OCI-LY1 (cell line): ENCODE measurements around the gene RMC1.

Experiments used
- CTCF ChIP-seq: fragments of 200-600 bp; sonication (generic), shearing (Covaris generic); IDR thresholded peaks from 2 replicates; pipeline ENCODE4 v1.5.1; 2017; ENCODE audit warnings: mild to moderate bottlenecking, antibody characterized with exemption, low read length, moderate library complexity, mixed read lengths
- EZH2 ChIP-seq: fragments of 200-600 bp; sonication (generic), shearing (Covaris generic); IDR thresholded peaks from 2 replicates; pipeline ENCODE4 v1.8.0; 2017; ENCODE audit warnings: borderline replicate concordance, mixed run types, mild to moderate bottlenecking, antibody characterized with exemption, low read length, moderate library complexity, mixed read lengths

GRCh38 chr18:23534276-23534675 lies 31.0 kb downstream of the RMC1 start:
- TF ChIP-seq CTCF (no peak), EZH2 (no peak)
